Hepatocyte (in vitro differentiated cells): Measurements from ENCODE around the gene BAZ2B. TPM values are rescaled to one million over a fixed set of nuclear protein-coding genes. Genes with fewer than 3 reads are reported as not detected.

Experiments used
- DNase-seq: peaks from one replicate; pipeline ENCODE4 v3.0.0-alpha.2; 2016; ENCODE audit warnings: low spot score
- H2AFZ ChIP-seq: fragments of 200-600 bp; sonication (generic); 2 replicates; pipeline ENCODE4 v1.6.0; 2016; ENCODE audit warnings: antibody characterized with exemption, mild to moderate bottlenecking
- H3K27ac ChIP-seq: fragments of 200-600 bp; sonication (generic); 2 replicates; pipeline ENCODE4 v1.5.1; 2016; ENCODE audit warnings: mild to moderate bottlenecking
- H3K27me3 ChIP-seq: fragments of 200-600 bp; sonication (generic); 2 replicates; pipeline ENCODE4 v1.6.1; 2016
- H3K36me3 ChIP-seq: fragments of 200-600 bp; sonication (generic); replicated peaks from 2 replicates; pipeline ENCODE4 v1.5.1; 2016; ENCODE audit warnings: low read depth; ENCODE audit not compliant: insufficient read depth
- H3K4me1 ChIP-seq: fragments of 200-600 bp; sonication (generic); 2 replicates; pipeline ENCODE4 v1.5.1; 2016; ENCODE audit warnings: mild to moderate bottlenecking, moderate library complexity; ENCODE audit not compliant: insufficient read depth
- H3K4me2 ChIP-seq: fragments of 200-600 bp; sonication (generic); 2 replicates; pipeline ENCODE4 v1.6.0; 2016
- H3K4me3 ChIP-seq: fragments of 200-600 bp; sonication (generic); 2 replicates; pipeline ENCODE4 v1.5.1; 2016; ENCODE audit warnings: mild to moderate bottlenecking
- H3K79me2 ChIP-seq: fragments of 200-600 bp; sonication (generic); 2 replicates; pipeline ENCODE4 v1.6.0; 2017; ENCODE audit warnings: mild to moderate bottlenecking
- H3K9me2 ChIP-seq: fragments of 200-600 bp; sonication (generic); replicated peaks from 2 replicates; pipeline ENCODE4 v1.6.0; 2017; ENCODE audit warnings: mild to moderate bottlenecking; ENCODE audit not compliant: insufficient read depth
- H3K9me3 ChIP-seq: fragments of 200-600 bp; sonication (generic); 2 replicates; pipeline ENCODE4 v1.5.1; 2016; ENCODE audit warnings: low read depth, mild to moderate bottlenecking
- H4K20me1 ChIP-seq: fragments of 200-600 bp; sonication (generic); 2 replicates; pipeline ENCODE4 v1.6.0; 2016; ENCODE audit warnings: mild to moderate bottlenecking; ENCODE audit not compliant: insufficient read depth, poor library complexity, severe bottlenecking
- EZH2 ChIP-seq: fragments of 200-600 bp; sonication (generic); IDR thresholded peaks from 2 replicates; pipeline ENCODE4 v1.6.1; 2016; ENCODE audit warnings: antibody characterized with exemption, mild to moderate bottlenecking, borderline replicate concordance
- EZH2phosphoT487 ChIP-seq: fragments of 200-600 bp; sonication (generic); IDR thresholded peaks from one replicate; pipeline ENCODE4 v1.6.1; 2018; ENCODE audit warnings: antibody characterized with exemption, mild to moderate bottlenecking, low read depth, moderate library complexity; ENCODE audit not compliant: unreplicated experiment, severe bottlenecking
- WGBS: methylation state at CpG from one replicate; pipeline ENCODE4 v1.1.6; 2016; ENCODE audit warnings: low lambda C conversion rate; ENCODE audit errors: missing lambda C conversion rate; 5-methylcytosine and 5-hydroxymethylcytosine counted together
- polyA plus RNA-seq: library from polyadenylated mRNA; unstranded; fragments of >200 nt; fragmentation: Nextera tagmentation; extraction: Ambion mirVana; gene quantifications from 2 replicates; pipeline ENCODE4 v1.2.1, GENCODE V29; 2016
- total RNA-seq: library from RNA; depleted of rRNA; stranded (reverse); fragments of >200 nt; gene quantifications from 2 replicates; pipeline ENCODE4 v1.2.3, GENCODE V29; 2014
- TF ChIP-seq, protein P1 (sequence below): fragments of 200-600 bp; sonication (generic); IDR thresholded peaks from 2 replicates; pipeline ENCODE4 v1.5.1; 2016; ENCODE audit warnings: antibody characterized with exemption, mild to moderate bottlenecking; ENCODE audit not compliant: poor library complexity

BAZ2B gene
- total and polyA plus RNA-seq, 2 experiments from 2014 or later: 40.7 to 83.3 TPM

DNA sequence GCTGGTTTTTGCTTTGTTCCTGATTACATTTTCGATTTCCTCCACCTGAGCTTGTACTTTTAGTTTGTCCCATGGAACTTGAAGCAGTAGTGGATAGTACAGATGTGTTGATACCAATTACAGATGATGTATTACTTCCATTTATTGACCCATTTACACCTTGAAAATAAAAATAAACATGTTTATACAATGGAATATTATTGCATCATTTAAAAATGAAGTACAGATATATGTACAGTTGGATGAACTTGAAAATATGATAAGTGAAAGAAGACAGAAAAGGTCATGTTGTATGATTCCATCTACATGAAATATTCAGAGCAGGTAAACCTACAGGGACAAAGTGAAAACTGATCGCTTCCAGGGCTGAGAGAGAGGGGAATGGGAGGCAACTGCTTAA lies 169.5 kb downstream of the BAZ2B start:
- no peaks in the 10 kb centered on the region for H3K27me3 ChIP-seq
- no peak overlapping the region for H3K4me3 ChIP-seq
- H3K9me3 ChIP-seq: no peaks in the 10 kb centered on the region
- H3K4me1 ChIP-seq: no peaks in the 10 kb centered on the region
- H3K79me2 ChIP-seq: no peaks in the 10 kb centered on the region
- no peak for TF ChIP-seq EZH2phosphoT487
- no peak for TF ChIP-seq EZH2
- TF ChIP-seq, protein P1, sequence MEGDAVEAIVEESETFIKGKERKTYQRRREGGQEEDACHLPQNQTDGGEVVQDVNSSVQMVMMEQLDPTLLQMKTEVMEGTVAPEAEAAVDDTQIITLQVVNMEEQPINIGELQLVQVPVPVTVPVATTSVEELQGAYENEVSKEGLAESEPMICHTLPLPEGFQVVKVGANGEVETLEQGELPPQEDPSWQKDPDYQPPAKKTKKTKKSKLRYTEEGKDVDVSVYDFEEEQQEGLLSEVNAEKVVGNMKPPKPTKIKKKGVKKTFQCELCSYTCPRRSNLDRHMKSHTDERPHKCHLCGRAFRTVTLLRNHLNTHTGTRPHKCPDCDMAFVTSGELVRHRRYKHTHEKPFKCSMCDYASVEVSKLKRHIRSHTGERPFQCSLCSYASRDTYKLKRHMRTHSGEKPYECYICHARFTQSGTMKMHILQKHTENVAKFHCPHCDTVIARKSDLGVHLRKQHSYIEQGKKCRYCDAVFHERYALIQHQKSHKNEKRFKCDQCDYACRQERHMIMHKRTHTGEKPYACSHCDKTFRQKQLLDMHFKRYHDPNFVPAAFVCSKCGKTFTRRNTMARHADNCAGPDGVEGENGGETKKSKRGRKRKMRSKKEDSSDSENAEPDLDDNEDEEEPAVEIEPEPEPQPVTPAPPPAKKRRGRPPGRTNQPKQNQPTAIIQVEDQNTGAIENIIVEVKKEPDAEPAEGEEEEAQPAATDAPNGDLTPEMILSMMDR: no peak
- 95% methylated on average over 2 of the region's 2 CpGs for WGBS
- H3K4me2 ChIP-seq: no peak overlapping the region
- H3K9me2 ChIP-seq: no peaks in the 10 kb centered on the region
- no peak for DNase-seq
- H3K36me3 ChIP-seq: peaks cover 6% of the 10 kb centered on the region
- H4K20me1 ChIP-seq: no peaks in the 10 kb centered on the region
- no peak overlapping the region for H3K27ac ChIP-seq
- no peak overlapping the region for H2AFZ ChIP-seq

DNA sequence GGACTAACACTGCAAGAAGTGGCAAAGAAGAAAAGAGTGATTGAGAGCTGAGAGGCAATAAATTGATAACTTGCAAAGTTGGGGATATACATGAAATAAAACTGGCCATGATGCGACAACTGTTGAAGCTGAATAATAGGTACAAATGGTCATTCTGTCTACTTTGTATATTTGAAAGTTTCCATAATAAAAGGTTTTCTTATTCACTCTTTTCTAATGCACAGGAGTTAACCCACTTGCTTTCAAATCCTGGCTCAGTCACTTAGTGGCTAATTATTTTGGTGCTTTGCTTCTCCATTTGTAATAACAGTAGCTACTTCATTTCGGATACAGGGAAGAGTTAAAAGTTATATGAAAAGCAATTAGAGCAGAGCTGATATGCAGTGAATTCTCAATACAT lies 170.1 kb downstream of the BAZ2B start:
- Histone ChIP-seq H3K36me3 (peaks cover 6% of the 10 kb centered on the region), H4K20me1 (no peaks in the 10 kb centered on the region), H3K9me3 (no peaks in the 10 kb centered on the region), H3K4me1 (no peaks in the 10 kb centered on the region), H3K9me2 (no peaks in the 10 kb centered on the region), H2AFZ (no peak overlapping the region), H3K27me3 (no peaks in the 10 kb centered on the region), H3K79me2 (no peaks in the 10 kb centered on the region), H3K4me2 (no peak overlapping the region), H3K27ac (no peak overlapping the region), H3K4me3 (no peak overlapping the region)
- no peak for DNase-seq
- 93% methylated on average over 2 of the region's 2 CpGs for WGBS
- no peak for TF ChIP-seq EZH2
- TF ChIP-seq, protein P1: no peak
- TF ChIP-seq EZH2phosphoT487: no peak

DNA sequence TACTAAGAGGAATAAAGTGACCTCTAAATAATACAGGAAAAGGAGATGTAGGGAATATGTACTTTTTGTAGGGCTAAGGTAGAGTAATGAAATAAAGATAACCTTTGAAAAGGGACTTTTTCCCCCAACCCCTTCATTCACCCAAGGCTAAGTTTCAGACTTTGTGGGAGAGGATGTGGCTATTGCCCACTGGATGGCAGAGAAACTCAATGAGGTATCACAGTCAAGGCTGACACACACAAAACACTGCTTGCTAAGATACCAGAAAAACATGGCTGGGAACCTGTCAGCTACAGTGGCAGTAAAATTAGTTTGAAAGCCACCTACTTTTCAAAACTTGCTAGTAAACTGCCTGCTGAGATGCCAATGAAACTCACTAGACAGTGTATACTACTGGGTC lies 171.0 kb downstream of the BAZ2B start:
- Histone ChIP-seq H3K4me1 (no peaks in the 10 kb centered on the region), H3K27ac (no peak overlapping the region), H2AFZ (no peak overlapping the region), H3K4me2 (no peak overlapping the region), H3K4me3 (no peak overlapping the region), H3K27me3 (no peaks in the 10 kb centered on the region), H4K20me1 (no peaks in the 10 kb centered on the region), H3K9me2 (no peaks in the 10 kb centered on the region), H3K79me2 (no peaks in the 10 kb centered on the region), H3K9me3 (no peaks in the 10 kb centered on the region), H3K36me3 (peaks cover 6% of the 10 kb centered on the region)
- DNase-seq: no peak
- TF ChIP-seq EZH2 (no peak), EZH2phosphoT487 (no peak)
- TF ChIP-seq, protein P1: no peak

GRCh38 chr2:159444754-159445153 lies 171.6 kb downstream of the BAZ2B start:
- H3K4me3 ChIP-seq: no peak overlapping the region
- no peaks in the 10 kb centered on the region for H3K9me3 ChIP-seq
- no peaks in the 10 kb centered on the region for H4K20me1 ChIP-seq
- TF ChIP-seq EZH2phosphoT487 (no peak), EZH2 (no peak)
- TF ChIP-seq, protein P1: no peak
- H3K9me2 ChIP-seq: no peaks in the 10 kb centered on the region
- peaks cover 6% of the 10 kb centered on the region for H3K36me3 ChIP-seq
- no peak overlapping the region for H3K27ac ChIP-seq
- H3K4me1 ChIP-seq: no peaks in the 10 kb centered on the region
- no peak for DNase-seq
- H3K79me2 ChIP-seq: no peaks in the 10 kb centered on the region
- H2AFZ ChIP-seq: no peak overlapping the region
- no peak overlapping the region for H3K4me2 ChIP-seq
- no peaks in the 10 kb centered on the region for H3K27me3 ChIP-seq
